IMR-90 (cell line): Measurements from ENCODE around the gene REPS2. TPM values are rescaled to one million over a fixed set of nuclear protein-coding genes. Genes with fewer than 3 reads are reported as not detected.

Experiments
- ATAC-seq: fragments of 200-7000 bp; cut with Tn5 transposase; 2 replicates; pipeline ENCODE4 v1.9.1; 2020; ENCODE audit warnings: low read depth, mild to moderate bottlenecking, moderate library complexity
- BruUV-seq: library from RNA; stranded (reverse); fragments of 400-500 nt; replicated peaks from 2 replicates; lab custom pipeline; 2021; lab: Mats Ljungman, UMichigan
- CTCF ChIA-PET: fragments of 300-600 bp; formaldehyde crosslinking; extraction: SDS; loops from one replicate; lab custom pipeline; 2021; ENCODE audit warnings: antibody characterized with exemption; lab: Yijun Ruan, JAX
- POLR2A ChIA-PET: fragments of 300-600 bp; sonication (Branson Sonifier 250); formaldehyde crosslinking; loops from one replicate; lab custom pipeline; 2022; ENCODE audit warnings: antibody characterized with exemption; ENCODE audit not compliant: unreplicated experiment; lab: Charles Lee
- DNase-seq: peaks from one replicate; pipeline ENCODE4 v3.0.0; 2013
- H2AFZ ChIP-seq: replicated peaks from 2 replicates; pipeline ENCODE3; 2013; ENCODE audit warnings: low read length, mild to moderate bottlenecking; ENCODE audit not compliant: poor library complexity
- H2AK5ac ChIP-seq: 2 replicates; pipeline ENCODE4 v1.6.1; 2013; ENCODE audit warnings: low read depth, low read length, inconsistent platforms
- H2AK9ac ChIP-seq: replicated peaks from 2 replicates; pipeline ENCODE3; 2013; ENCODE audit warnings: mild to moderate bottlenecking, low read depth, low read length, moderate library complexity; ENCODE audit not compliant: poor library complexity
- H2BK120ac ChIP-seq: 2 replicates; pipeline ENCODE4 v1.6.1; 2013; ENCODE audit warnings: low read depth, low read length, inconsistent platforms
- H2BK15ac ChIP-seq: 3 replicates; pipeline ENCODE4 v1.6.1; 2013; ENCODE audit warnings: low read depth, low read length, inconsistent platforms
- H2BK20ac ChIP-seq: 2 replicates; pipeline ENCODE4 v1.6.1; 2013; ENCODE audit warnings: low read depth, mild to moderate bottlenecking, inconsistent platforms, low read length, moderate library complexity
- H2BK5ac ChIP-seq: 2 replicates; pipeline ENCODE4 v1.6.1; 2013; ENCODE audit warnings: mild to moderate bottlenecking, low read depth, low read length, inconsistent platforms; ENCODE audit not compliant: poor library complexity, severe bottlenecking
- H3K14ac ChIP-seq: replicated peaks from 2 replicates; pipeline ENCODE4 v1.6.1; 2013; ENCODE audit warnings: low read depth, low read length, inconsistent platforms
- H3K18ac ChIP-seq: 2 replicates; pipeline ENCODE4 v1.6.1; 2013; ENCODE audit warnings: low read depth, low read length, control low read depth
- H3K23ac ChIP-seq: 2 replicates; pipeline ENCODE4 v1.6.1; 2013; ENCODE audit warnings: low read depth, low read length, inconsistent platforms
- H3K27ac ChIP-seq: 2 replicates; pipeline ENCODE4 v1.5.1; 2013; ENCODE audit warnings: mild to moderate bottlenecking, control low read depth, low read length; ENCODE audit not compliant: insufficient read depth
- H3K27me3 ChIP-seq: 2 replicates; pipeline ENCODE4 v1.6.1; 2013; ENCODE audit warnings: low read length; ENCODE audit not compliant: control insufficient read depth, insufficient read depth
- H3K36me3 ChIP-seq: 2 replicates; pipeline ENCODE4 v1.6.1; 2013; ENCODE audit warnings: low read length, mixed read lengths; ENCODE audit not compliant: control insufficient read depth, insufficient read depth
- H3K4ac ChIP-seq: 2 replicates; pipeline ENCODE4 v1.6.1; 2013; ENCODE audit warnings: low read depth, low read length, inconsistent platforms
- H3K4me1 ChIP-seq: 2 replicates; pipeline ENCODE4 v1.6.1; 2013; ENCODE audit warnings: low read length, mixed read lengths; ENCODE audit not compliant: control insufficient read depth, insufficient read depth
- H3K4me2 ChIP-seq: 2 replicates; pipeline ENCODE4 v1.6.1; 2013; ENCODE audit warnings: low read depth, mild to moderate bottlenecking, control low read depth, low read length, moderate library complexity
- H3K4me3 ChIP-seq: 2 replicates; pipeline ENCODE4 v1.5.1; 2013; ENCODE audit warnings: low read depth, mild to moderate bottlenecking, control low read depth, low read length, moderate library complexity; ENCODE audit not compliant: insufficient read depth
- H3K56ac ChIP-seq: 2 replicates; pipeline ENCODE4 v1.6.1; 2013; ENCODE audit warnings: low read length, inconsistent platforms; ENCODE audit not compliant: insufficient read depth; ENCODE audit errors: extremely low read depth
- H3K79me1 ChIP-seq, 2 experiments: 2 replicates each; pipeline ENCODE4 v1.6.1; 2013; ENCODE audit warnings: low read length in 2 of 2, inconsistent platforms in 1 of 2, low read depth in 1 of 2
- H3K9ac ChIP-seq: 2 replicates; pipeline ENCODE4 v1.6.1; 2013; ENCODE audit warnings: low read depth, low read length, control low read depth
- H3K9me1 ChIP-seq: 2 replicates; pipeline ENCODE4 v1.6.1; 2013; ENCODE audit warnings: low read length, inconsistent platforms; ENCODE audit not compliant: insufficient read depth
- H3K9me3 ChIP-seq: 2 replicates; pipeline ENCODE4 v1.6.1; 2013; ENCODE audit warnings: low read length; ENCODE audit not compliant: control insufficient read depth, insufficient read depth
- H4K20me1 ChIP-seq: 2 replicates; pipeline ENCODE4 v1.6.1; 2013; ENCODE audit warnings: low read length, inconsistent platforms; ENCODE audit not compliant: insufficient read depth
- H4K5ac ChIP-seq: 2 replicates; pipeline ENCODE4 v1.6.1; 2013; ENCODE audit warnings: mild to moderate bottlenecking, low read depth, low read length, control low read depth
- H4K8ac ChIP-seq, 2 experiments: 2 replicates each; pipeline ENCODE4 v1.6.1; 2013; ENCODE audit warnings: low read depth in 2 of 2, low read length in 2 of 2, control low read depth in 1 of 2, inconsistent platforms in 1 of 2
- H4K91ac ChIP-seq: 2 replicates; pipeline ENCODE4 v1.6.1; 2013; ENCODE audit warnings: low read depth, low read length, inconsistent platforms; ENCODE audit not compliant: insufficient read depth
- MAZ ChIP-seq: IDR thresholded peaks from 2 replicates; pipeline ENCODE4 v1.6.1; 2012; ENCODE audit warnings: low read depth, mild to moderate bottlenecking, low read length, improper control_type of control experiment, moderate library complexity, borderline replicate concordance
- POLR2A ChIP-seq: IDR thresholded peaks from 2 replicates; pipeline ENCODE4 v1.6.1; 2012; ENCODE audit warnings: mild to moderate bottlenecking, low read depth, low read length
- SMC3 ChIP-seq: fragments of 150-350 bp; IDR thresholded peaks from 2 replicates; pipeline ENCODE4 v1.6.1; 2016; ENCODE audit warnings: low read depth, mild to moderate bottlenecking, antibody characterized with exemption, low read length, moderate library complexity
- USF2 ChIP-seq: fragments of 150-350 bp; IDR thresholded peaks from 2 replicates; pipeline ENCODE4 v1.6.1; 2017; ENCODE audit warnings: mild to moderate bottlenecking, antibody characterized with exemption, low read length, low read depth
- dilution Hi-C: fragments of 300-500 bp; cut with HindIII; formaldehyde crosslinking; loops from one replicate; pipeline ENCODE4 v1.14.3; 2018; ENCODE audit warnings: low sequenced_read_pairs; ENCODE audit not compliant: unreplicated experiment
- in situ Hi-C: fragments of 300-500 bp; cut with MboI; formaldehyde crosslinking; loops from 3 replicates; pipeline ENCODE4 v1.14.3; 2019; ENCODE audit warnings: low sequenced_read_pairs, inconsistent platforms, mixed read lengths
- intact Hi-C: fragments of 100-400 bp; cut with micrococcal nuclease; formaldehyde crosslinking; loops from 2 replicates; pipeline ENCODE4 v1.10.0; 2022
- polyA plus RNA-seq, 3 experiments: library from polyadenylated mRNA; depleted of rRNA; stranded (reverse); fragments of >200 nt; gene quantifications; 2 replicates each; pipeline ENCODE4 v1.2.3, GENCODE V29; 2012; ENCODE audit warnings: low replicate concordance in 1 of 3
- total RNA-seq: library from RNA; depleted of rRNA; stranded (reverse); fragments of >200 nt; gene quantifications from 2 replicates; pipeline ENCODE4 v1.2.3, GENCODE V29; 2012

The REPS2 gene
- total and polyA plus RNA-seq, 2 of the 4 experiments (the other 2 are of a cell fraction) = 0.02 to 0.18 TPM

GRCh38 chrX:16999275-16999674 lies 52.8 kb downstream of the REPS2 start:
- no peak overlapping the region for H2BK5ac ChIP-seq
- BruUV-seq = no TSS peak
- H3K9ac ChIP-seq = no peak overlapping the region
- peaks cover 8% of the 10 kb centered on the region for H3K27me3 ChIP-seq
- DNase-seq (no peak), ATAC-seq (no peak)
- no peak overlapping the region for H3K4ac ChIP-seq
- no peak overlapping the region for H2BK15ac ChIP-seq
- dilution Hi-C loops (no loop called here), intact Hi-C loops (no loop called here), in situ Hi-C loops (no loop called here)
- no peaks in the 10 kb centered on the region for H3K36me3 ChIP-seq
- no peak for TF ChIP-seq MAZ
- TF ChIP-seq USF2 = no peak
- no peak for TF ChIP-seq POLR2A
- TF ChIP-seq SMC3 = no peak
- no peak overlapping the region for H2BK20ac ChIP-seq
- no peak overlapping the region for H3K23ac ChIP-seq
- H3K79me1 ChIP-seq = no peaks in the 10 kb centered on the region
- no peak overlapping the region for H4K8ac ChIP-seq
- no peak overlapping the region for H2AFZ ChIP-seq
- no peak overlapping the region for H4K91ac ChIP-seq
- no peaks in the 10 kb centered on the region for H3K9me1 ChIP-seq
- ChIA-PET CTCF (no interaction called here), POLR2A (no interaction called here)
- H3K14ac ChIP-seq = no peak overlapping the region
- no peak overlapping the region for H3K18ac ChIP-seq
- H3K4me1 ChIP-seq = no peaks in the 10 kb centered on the region
- H2AK5ac ChIP-seq = no peak overlapping the region
- H3K9me3 ChIP-seq = no peaks in the 10 kb centered on the region
- no peaks in the 10 kb centered on the region for H4K20me1 ChIP-seq
- no peak overlapping the region for H3K4me2 ChIP-seq
- H4K5ac ChIP-seq = no peak overlapping the region
- no peak overlapping the region for H2AK9ac ChIP-seq
- no peak overlapping the region for H3K56ac ChIP-seq
- no peak overlapping the region for H3K4me3 ChIP-seq
- no peak overlapping the region for H2BK120ac ChIP-seq
- H3K27ac ChIP-seq = no peak overlapping the region
